K562 (cell line): ENCODE data around the gene AADAC. TPM values are rescaled to one million over a fixed set of nuclear protein-coding genes. Genes with fewer than 3 reads are reported as not detected.

ENCODE experiments used
- ARHGAP35 ChIP-seq: fragments of 450-650 bp; IDR thresholded peaks from 2 replicates; pipeline ENCODE4 v1.6.1; 2018; ENCODE audit not compliant: partially characterized antibody
- BCL6 ChIP-seq: fragments of 250-450 bp; sonication (Bioruptor Pico); IDR thresholded peaks from 2 replicates; pipeline ENCODE4 v1.4.0; 2020
- CHD1 ChIP-seq: fragments of 200-600 bp; sonication (generic); IDR thresholded peaks from one replicate; pipeline ENCODE4 v1.6.1; 2012; ENCODE audit warnings: mild to moderate bottlenecking, moderate library complexity, low read length, inconsistent platforms
- CREBBP ChIP-seq: IDR thresholded peaks from one replicate; pipeline ENCODE4 v1.6.1; 2012; ENCODE audit warnings: low read depth, mild to moderate bottlenecking, control low read depth, inconsistent platforms, low read length
- DNMT1 ChIP-seq: fragments of 450-650 bp; IDR thresholded peaks from 2 replicates; pipeline ENCODE4 v1.6.1; 2016; ENCODE audit warnings: antibody characterized with exemption, mild to moderate bottlenecking
- GABPA ChIP-seq: fragments of 200-800 bp; sonication (Bioruptor generic); conservative IDR thresholded peaks from 2 replicates; pipeline ENCODE4 v1.6.1; 2016; ENCODE audit warnings: low read depth, missing genetic modification characterization, missing compliant biosample characterization
- HIVEP1 ChIP-seq: fragments of 250-450 bp; sonication (Bioruptor Pico); IDR thresholded peaks from 2 replicates; pipeline ENCODE4 v1.4.0; 2020; ENCODE audit warnings: mild to moderate bottlenecking
- HMG20A ChIP-seq: fragments of 450-650 bp; formaldehyde crosslinking; conservative IDR thresholded peaks from 2 replicates; pipeline ENCODE4 v1.4.0; 2020; ENCODE audit warnings: mild to moderate bottlenecking, mixed read lengths
- HNRNPUL1 ChIP-seq: fragments of 200-400 bp; formaldehyde crosslinking; IDR thresholded peaks from 2 replicates; pipeline ENCODE4 v1.6.1; 2017; ENCODE audit warnings: low read length
- KDM5B ChIP-seq: fragments of 200-600 bp; sonication (generic); IDR thresholded peaks from 2 replicates; pipeline ENCODE4 v1.6.1; 2012; ENCODE audit warnings: low read depth, mild to moderate bottlenecking, moderate library complexity, low read length, control low read depth, inconsistent platforms; ENCODE audit not compliant: insufficient replicate concordance
- POLR3A ChIP-seq: IDR thresholded peaks from 2 replicates; pipeline ENCODE4 v1.6.1; 2011; ENCODE audit warnings: borderline replicate concordance, mild to moderate bottlenecking, moderate library complexity; ENCODE audit not compliant: insufficient read length, insufficient read depth; ENCODE audit errors: extremely low read depth
- SIN3B ChIP-seq: fragments of 450-650 bp; IDR thresholded peaks from 2 replicates; pipeline ENCODE4 v1.6.1; 2017; ENCODE audit warnings: low read depth, mild to moderate bottlenecking, moderate library complexity
- XRCC4 ChIP-seq: IDR thresholded peaks from one replicate; pipeline ENCODE4 v1.6.1; 2011; ENCODE audit not compliant: insufficient read depth, insufficient read length; ENCODE audit errors: extremely low read depth
- YY1 ChIP-seq, 3 experiments: IDR thresholded peaks; 2 replicates each; pipeline ENCODE4 v1.6.1; 2011; ENCODE audit warnings: low read length in 2 of 3, mild to moderate bottlenecking in 2 of 3, moderate library complexity in 2 of 3, borderline replicate concordance in 1 of 3, control low read depth in 1 of 3, low read depth in 1 of 3; ENCODE audit not compliant: insufficient read depth in 3 of 3, insufficient replicate concordance in 2 of 3, control insufficient read depth in 1 of 3, insufficient read length in 1 of 3; ENCODE audit errors: extremely low read depth in 1 of 3
- ZNF174 ChIP-seq: fragments of 250-450 bp; sonication (Bioruptor Pico); IDR thresholded peaks from 2 replicates; pipeline ENCODE4 v1.4.0; 2020; ENCODE audit warnings: mild to moderate bottlenecking
- ZNF232 ChIP-seq: sonication (generic); formaldehyde crosslinking; IDR thresholded peaks from 2 replicates; pipeline ENCODE4 v1.8.0; 2022; ENCODE audit warnings: mild to moderate bottlenecking, missing genetic modification reagents
- ZNF589 ChIP-seq: fragments of 200-800 bp; sonication (Bioruptor generic); IDR thresholded peaks from 2 replicates; pipeline ENCODE4 v1.6.1; 2016; ENCODE audit warnings: low read depth, missing genetic modification characterization, missing compliant biosample characterization
- ZNF766 ChIP-seq: fragments of 200-800 bp; sonication (Bioruptor generic); conservative IDR thresholded peaks from 2 replicates; pipeline ENCODE4 v1.6.1; 2016; ENCODE audit warnings: missing genetic modification characterization, missing compliant biosample characterization
- polyA plus RNA-seq, 8 experiments: library from polyadenylated mRNA; depleted of rRNA in 4 of 8; stranded (reverse) in 5 of 8; unstranded in 3 of 8; fragments of >200 nt; fragmentation: Nextera tagmentation in 2 of 8; fragmentation: Illumina TruSeq in 1 of 8; extraction: Ambion mirVana in 2 of 8; extraction: Trizol in 1 of 8; gene quantifications; 2 replicates each; pipeline versions ENCODE4 v1.2.1 to v1.2.3, GENCODE V29; 2011 to 2014; ENCODE audit warnings: inconsistent platforms in 1 of 8, missing spikeins in 1 of 8
- total RNA-seq, 7 experiments: library from RNA; depleted of rRNA in 6 of 7; stranded (reverse); fragments of >200 nt in 6 of 7; fragmentation: Illumina TruSeq in 2 of 7; extraction: Trizol in 2 of 7; gene quantifications; 2 replicates each; pipeline versions ENCODE4 v1.2.1 to v1.2.3, GENCODE V29; 2011 to 2021; ENCODE audit warnings: low replicate concordance in 1 of 7
- TF ChIP-seq, protein P1 (sequence below): conservative IDR thresholded peaks from 2 replicates; pipeline ENCODE4 v1.6.1; 2011; ENCODE audit warnings: low read depth, mild to moderate bottlenecking, low read length; ENCODE audit not compliant: control insufficient read depth
- TF ChIP-seq, protein P2 (sequence below): fragments of 250-450 bp; sonication (Bioruptor Pico); IDR thresholded peaks from 2 replicates; pipeline ENCODE4 v1.9.0; 2021; ENCODE audit warnings: mild to moderate bottlenecking, inconsistent platforms
- TF ChIP-seq, protein P3 (sequence below): fragments of 250-450 bp; sonication (Bioruptor Pico); IDR thresholded peaks from 2 replicates; pipeline ENCODE4 v1.8.0; 2021; ENCODE audit warnings: moderate library complexity, mild to moderate bottlenecking, inconsistent platforms

Gene AADAC
- total and polyA plus RNA-seq, 9 of the 15 experiments (the other 6 are each of a cell fraction or from before 2014, with no cell fraction given): 0.47 TPM; not detected in 8

DNA sequence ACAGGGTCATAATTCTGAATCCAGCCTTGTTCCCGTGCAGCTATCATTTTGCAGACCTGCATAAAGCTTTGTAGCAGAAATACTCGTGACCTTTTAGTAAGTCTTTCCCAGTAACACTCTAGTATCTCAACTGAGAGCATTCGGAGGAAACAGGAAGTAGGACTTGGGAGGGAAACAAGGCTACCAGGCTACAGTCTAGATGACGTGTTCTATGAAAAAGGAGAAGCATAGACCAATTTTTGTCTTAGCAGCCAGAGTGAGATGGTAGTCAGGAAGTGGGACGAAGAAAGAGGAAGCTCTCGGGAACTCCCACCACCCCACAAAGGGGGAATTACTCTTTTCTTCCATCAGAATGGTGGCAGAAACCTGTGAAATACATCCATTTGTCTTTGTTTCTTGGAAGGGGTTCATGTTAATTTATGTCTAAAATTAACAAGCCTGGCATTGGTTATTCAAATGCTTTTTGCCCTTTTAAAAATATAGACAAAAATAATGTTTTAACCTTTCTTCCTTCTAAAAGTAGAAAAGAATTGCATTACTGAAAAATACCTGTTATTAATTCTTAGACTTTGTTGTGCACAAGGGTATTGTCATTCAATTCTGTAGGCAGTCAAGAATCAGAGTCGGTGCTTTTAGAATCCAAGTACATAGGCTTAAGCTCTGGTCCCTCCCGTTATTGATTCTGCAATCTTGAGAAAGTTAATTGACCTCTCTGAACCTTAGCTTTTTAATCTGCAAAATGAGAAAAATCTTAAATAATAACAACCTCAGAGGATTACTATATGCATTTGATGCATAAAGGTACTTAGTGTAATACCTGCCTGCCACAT lies 57.9 kb downstream of the AADAC start (continued):
- TF ChIP-seq, protein P1, sequence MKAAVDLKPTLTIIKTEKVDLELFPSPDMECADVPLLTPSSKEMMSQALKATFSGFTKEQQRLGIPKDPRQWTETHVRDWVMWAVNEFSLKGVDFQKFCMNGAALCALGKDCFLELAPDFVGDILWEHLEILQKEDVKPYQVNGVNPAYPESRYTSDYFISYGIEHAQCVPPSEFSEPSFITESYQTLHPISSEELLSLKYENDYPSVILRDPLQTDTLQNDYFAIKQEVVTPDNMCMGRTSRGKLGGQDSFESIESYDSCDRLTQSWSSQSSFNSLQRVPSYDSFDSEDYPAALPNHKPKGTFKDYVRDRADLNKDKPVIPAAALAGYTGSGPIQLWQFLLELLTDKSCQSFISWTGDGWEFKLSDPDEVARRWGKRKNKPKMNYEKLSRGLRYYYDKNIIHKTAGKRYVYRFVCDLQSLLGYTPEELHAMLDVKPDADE: no peak
- TF ChIP-seq, protein P2, sequence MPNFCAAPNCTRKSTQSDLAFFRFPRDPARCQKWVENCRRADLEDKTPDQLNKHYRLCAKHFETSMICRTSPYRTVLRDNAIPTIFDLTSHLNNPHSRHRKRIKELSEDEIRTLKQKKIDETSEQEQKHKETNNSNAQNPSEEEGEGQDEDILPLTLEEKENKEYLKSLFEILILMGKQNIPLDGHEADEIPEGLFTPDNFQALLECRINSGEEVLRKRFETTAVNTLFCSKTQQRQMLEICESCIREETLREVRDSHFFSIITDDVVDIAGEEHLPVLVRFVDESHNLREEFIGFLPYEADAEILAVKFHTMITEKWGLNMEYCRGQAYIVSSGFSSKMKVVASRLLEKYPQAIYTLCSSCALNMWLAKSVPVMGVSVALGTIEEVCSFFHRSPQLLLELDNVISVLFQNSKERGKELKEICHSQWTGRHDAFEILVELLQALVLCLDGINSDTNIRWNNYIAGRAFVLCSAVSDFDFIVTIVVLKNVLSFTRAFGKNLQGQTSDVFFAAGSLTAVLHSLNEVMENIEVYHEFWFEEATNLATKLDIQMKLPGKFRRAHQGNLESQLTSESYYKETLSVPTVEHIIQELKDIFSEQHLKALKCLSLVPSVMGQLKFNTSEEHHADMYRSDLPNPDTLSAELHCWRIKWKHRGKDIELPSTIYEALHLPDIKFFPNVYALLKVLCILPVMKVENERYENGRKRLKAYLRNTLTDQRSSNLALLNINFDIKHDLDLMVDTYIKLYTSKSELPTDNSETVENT (CRISPR knock-in tag): no peak
- TF ChIP-seq BCL6 (no peak), DNMT1 (no peak), CREBBP (no peak), ZNF174 (no peak), ZNF766 (CRISPR knock-in tag) (peak; percentile 61; the same call in 1 of the 2 replicates), HIVEP1 (CRISPR knock-in tag) (no peak), CHD1 (no peak), POLR3A (no peak), ARHGAP35 (no peak), HNRNPUL1 (no peak), ZNF232 (CRISPR knock-in tag) (no peak), KDM5B (no peak), GABPA (tag) (peak; percentile 88), SIN3B (no peak), XRCC4 (no peak), HMG20A (CRISPR knock-in tag) (no peak), ZNF589 (CRISPR knock-in tag) (peak; percentile 53; the same call in 1 of the 2 replicates), YY1 (IDR thresholded peaks at IDR 0.05; ENCODE audit: borderline replicate concordance in 1 of 3, control insufficient read depth in 1 of 3, extremely low read depth in 1 of 3, insufficient read depth in 3 of 3, insufficient read length in 1 of 3, insufficient replicate concordance in 2 of 3, low read depth in 1 of 3, low read length in 2 of 3) (no peak)
- TF ChIP-seq, protein P3, sequence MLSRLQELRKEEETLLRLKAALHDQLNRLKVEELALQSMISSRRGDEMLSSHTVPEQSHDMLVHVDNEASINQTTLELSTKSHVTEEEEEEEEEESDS: no peak
